ENCODE measurements around the gene KCNK10. TPM values are rescaled to one million over a fixed set of nuclear protein-coding genes. Genes with fewer than 3 reads are reported as not detected.

The KCNK10 gene
- total RNA-seq, 1 donor from 2014 or later = 0.09 TPM

- Histone ChIP-seq H3K27me3 (no peaks in the 10 kb centered on the region), H3K27ac (no peak overlapping the region), H3K9me3 (no peaks in the 10 kb centered on the region), H3K4me1 (no peaks in the 10 kb centered on the region), H3K4me3 (no peak overlapping the region), H3K36me3 (no peaks in the 10 kb centered on the region)
- TF ChIP-seq CTCF (IDR thresholded peaks at IDR 0.05) = no peak
- DNase-seq (no peak), ATAC-seq (no peak)
- intact Hi-C loops (cut with DNase I) = no loop called here
Observed at GRCh38 chr14:88247228-88247627, 75.8 kb downstream of the KCNK10 start.

GRCh38 chr14:88245321-88245720, 77.7 kb downstream of the KCNK10 start:
- no peak for TF ChIP-seq CTCF (IDR thresholded peaks at IDR 0.05)
- H3K4me1 ChIP-seq = no peaks in the 10 kb centered on the region
- no peak for ATAC-seq

GRCh38 chr14:88243946-88244345, 79.1 kb downstream of the KCNK10 start:
- no peak for DNase-seq
- no peaks in the 10 kb centered on the region for H3K27me3 ChIP-seq
- H3K36me3 ChIP-seq = no peaks in the 10 kb centered on the region
- no peak overlapping the region for H3K4me3 ChIP-seq
- TF ChIP-seq CTCF (IDR thresholded peaks at IDR 0.05) = no peak
- intact Hi-C loops (cut with DNase I) = no loop called here
- H3K4me1 ChIP-seq = no peaks in the 10 kb centered on the region
- ATAC-seq = no peak
- H3K9me3 ChIP-seq = no peaks in the 10 kb centered on the region
- no peak overlapping the region for H3K27ac ChIP-seq

More at GRCh38 chr14:88245321-88245720, 77.7 kb downstream of the KCNK10 start:
- no peak for DNase-seq
- Histone ChIP-seq H3K27ac (no peak overlapping the region), H3K9me3 (no peaks in the 10 kb centered on the region), H3K27me3 (no peaks in the 10 kb centered on the region), H3K36me3 (no peaks in the 10 kb centered on the region), H3K4me3 (no peak overlapping the region)
- intact Hi-C loops (cut with DNase I) = no loop called here

GRCh38 chr14:88242446-88242845, 80.6 kb downstream of the KCNK10 start:
- TF ChIP-seq CTCF (IDR thresholded peaks at IDR 0.05) = no peak
- Histone ChIP-seq H3K27me3 (no peaks in the 10 kb centered on the region), H3K4me1 (no peaks in the 10 kb centered on the region), H3K36me3 (no peaks in the 10 kb centered on the region), H3K4me3 (no peak overlapping the region), H3K27ac (no peak overlapping the region), H3K9me3 (no peaks in the 10 kb centered on the region)
- DNase-seq = no peak
- intact Hi-C loops (cut with DNase I) = no loop called here
- ATAC-seq = no peak

- DNase-seq = no peak
- Histone ChIP-seq H3K36me3 (no peaks in the 10 kb centered on the region), H3K9me3 (no peaks in the 10 kb centered on the region), H3K27me3 (no peaks in the 10 kb centered on the region), H3K27ac (no peak overlapping the region), H3K4me1 (no peaks in the 10 kb centered on the region), H3K4me3 (no peak overlapping the region)
- no peak for ATAC-seq
- intact Hi-C loops (cut with DNase I) = no loop called here
- no peak for TF ChIP-seq CTCF (IDR thresholded peaks at IDR 0.05)
Observed at GRCh38 chr14:88241810-88242209, 81.3 kb downstream of the KCNK10 start.

- DNase-seq = no peak
- Histone ChIP-seq H3K27ac (no peak overlapping the region), H3K36me3 (no peaks in the 10 kb centered on the region), H3K4me1 (no peaks in the 10 kb centered on the region), H3K9me3 (no peaks in the 10 kb centered on the region), H3K27me3 (no peaks in the 10 kb centered on the region), H3K4me3 (no peak overlapping the region)
- no peak for TF ChIP-seq CTCF (IDR thresholded peaks at IDR 0.05)
- intact Hi-C loops (cut with DNase I) = no loop called here
- no peak for ATAC-seq
Observed at GRCh38 chr14:88234442-88234841, 88.6 kb downstream of the KCNK10 start.

Data from upper lobe of right lung (tissue), 1 donor.